B cell (primary cell): ENCODE measurements around the gene ZFP3. TPM values are rescaled to one million over a fixed set of nuclear protein-coding genes. Genes with fewer than 3 reads are reported as not detected.
A peak's percentile ranks its signal among the peaks of the same experiment; 100 is the strongest.

Experiments used
- ATAC-seq: fragments of 200-7000 bp; cut with Tn5 transposase; one replicate; pipeline ENCODE4 v1.10.0; 2021; ENCODE audit warnings: low read depth, mild to moderate bottlenecking, moderate number of reproducible peaks, moderate library complexity
- CTCF ChIA-PET: fragments of 350-600 bp; sonication (Branson Sonifier 250); formaldehyde crosslinking; loops from one replicate; lab custom pipeline; 2021; ENCODE audit warnings: antibody characterized with exemption, inconsistent platforms; lab: Charles Lee
- POLR2A ChIA-PET: fragments of 350-600 bp; sonication (Branson Sonifier 250); formaldehyde crosslinking; loops from one replicate; lab custom pipeline; 2021; ENCODE audit warnings: antibody characterized with exemption; lab: Charles Lee
- DNase-seq: peaks from one replicate; pipeline ENCODE4 v3.0.0; 2013
- H2AFZ ChIP-seq: 2 replicates; pipeline ENCODE4 v1.6.1; 2012; ENCODE audit warnings: mild to moderate bottlenecking, low read depth, low read length; ENCODE audit not compliant: insufficient read depth, poor library complexity, severe bottlenecking
- H3K27ac ChIP-seq, 2 donors: 1 replicate in 1 of 2; 2 replicates in 1 of 2; pipeline ENCODE4 v1.5.1; 2012 to 2013; ENCODE audit warnings: low read length in 2 of 2, mild to moderate bottlenecking in 2 of 2, moderate library complexity in 1 of 2
- H3K27me3 ChIP-seq, 4 experiments: fragments of 200-600 bp in 1 of 4; sonication (generic) in 1 of 4; replicated peaks in 1 of 4; 1 replicate in 2 of 4; 2 replicates in 2 of 4; pipeline versions ENCODE4 v1.6.1 to v1.7.0; 2013 to 2016; ENCODE audit warnings: low read length in 3 of 4, mild to moderate bottlenecking in 2 of 4, mixed read lengths in 1 of 4, moderate library complexity in 1 of 4; ENCODE audit not compliant: insufficient read depth in 4 of 4, control insufficient read depth in 3 of 4; ENCODE audit errors: control extremely low read depth in 1 of 4
- H3K36me3 ChIP-seq, 2 experiments: replicated peaks in 1 of 2; 1 replicate in 1 of 2; 2 replicates in 1 of 2; pipeline versions ENCODE4 v1.6.1 to v1.7.1; 2013; ENCODE audit warnings: low read length in 1 of 2; ENCODE audit not compliant: insufficient read depth in 2 of 2, control insufficient read depth in 1 of 2; ENCODE audit errors: control extremely low read depth in 1 of 2, extremely low read depth in 1 of 2
- H3K4me1 ChIP-seq, 2 donors: fragments of 200-600 bp in 1 of 2; sonication (generic) in 1 of 2; 1 replicate in 1 of 2; 2 replicates in 1 of 2; pipeline versions ENCODE4 v1.5.1 to v1.6.1; 2013 to 2017; ENCODE audit warnings: low read length in 2 of 2; ENCODE audit not compliant: control insufficient read depth in 2 of 2, insufficient read depth in 2 of 2
- H3K4me2 ChIP-seq: replicated peaks from 2 replicates; pipeline ENCODE3; 2012; ENCODE audit warnings: mild to moderate bottlenecking, low read depth, low read length; ENCODE audit not compliant: poor library complexity, severe bottlenecking
- H3K4me3 ChIP-seq, 5 experiments: fragments of 200-600 bp in 1 of 5; sonication (generic) in 1 of 5; 1 replicate in 3 of 5; 2 replicates in 2 of 5; pipeline versions ENCODE4 v1.5.1 to v1.7.0; 2011 to 2016; ENCODE audit warnings: low read length in 4 of 5, mild to moderate bottlenecking in 4 of 5, low read depth in 2 of 5, control low read depth in 1 of 5, moderate library complexity in 1 of 5; ENCODE audit not compliant: insufficient read depth in 1 of 5; ENCODE audit errors: control extremely low read depth in 1 of 5, extremely low read depth in 1 of 5
- H3K79me2 ChIP-seq: fragments of 200-600 bp; sonication (generic); one replicate; pipeline ENCODE4 v1.6.0; 2016; ENCODE audit warnings: low read length; ENCODE audit not compliant: control insufficient read depth, insufficient read depth
- H3K9ac ChIP-seq: fragments of 200-600 bp; sonication (generic); 2 replicates; pipeline ENCODE4 v1.6.1; 2017; ENCODE audit warnings: mild to moderate bottlenecking, low read length, moderate library complexity
- H3K9me3 ChIP-seq, 3 donors: one replicate each; pipeline versions ENCODE4 v1.6.1 to v1.7.1; 2013; ENCODE audit warnings: low read length in 2 of 3; ENCODE audit not compliant: control insufficient read depth in 2 of 3, insufficient read depth in 1 of 3; ENCODE audit errors: control extremely low read depth in 1 of 3
- H4K20me1 ChIP-seq: 2 replicates; pipeline ENCODE4 v1.6.0; 2012; ENCODE audit warnings: mild to moderate bottlenecking, low read length; ENCODE audit not compliant: insufficient read depth, control insufficient read depth, poor library complexity, severe bottlenecking
- H3K27ac Mint-ChIP-seq: one replicate; pipeline ENCODE4 v1.8.0; 2021; ENCODE audit warnings: mixed read lengths
- H3K27me3 Mint-ChIP-seq: one replicate; pipeline ENCODE4 v1.8.0; 2021; ENCODE audit warnings: mixed read lengths
- H3K4me1 Mint-ChIP-seq: one replicate; pipeline ENCODE4 v1.8.0; 2021; ENCODE audit warnings: mixed read lengths
- H3K4me3 Mint-ChIP-seq: one replicate; pipeline ENCODE4 v1.8.0; 2021; ENCODE audit warnings: mixed read lengths
- H3K9me3 Mint-ChIP-seq: one replicate; pipeline ENCODE4 v1.8.0; 2022; ENCODE audit warnings: mixed read lengths; ENCODE audit not compliant: insufficient read depth
- EZH2 ChIP-seq: IDR thresholded peaks from 2 replicates; pipeline ENCODE4 v1.6.1; 2012; ENCODE audit warnings: borderline replicate concordance, low read depth, mild to moderate bottlenecking, moderate library complexity, low read length; ENCODE audit not compliant: insufficient read depth, poor library complexity, severe bottlenecking
- WGBS: methylation state at CpG from one replicate; pipeline ENCODE4 v1.1.5; 2013; ENCODE audit warnings: missing lambda C conversion rate; ENCODE audit not compliant: insufficient coverage; 5-methylcytosine and 5-hydroxymethylcytosine counted together
- intact Hi-C: fragments of 100-400 bp; cut with micrococcal nuclease; formaldehyde crosslinking; loops from one replicate; pipeline ENCODE4 v1.10.0; 2022
- polyA plus RNA-seq: library from polyadenylated mRNA; depleted of rRNA; stranded (reverse); fragments of >200 nt; gene quantifications from 2 replicates; pipeline ENCODE4 v1.2.3, GENCODE V29; 2012
- total RNA-seq, 2 donors: library from RNA; stranded (reverse); fragments of 120-200 nt in 1 of 2; gene quantifications; 1 replicate in 1 of 2; 2 replicates in 1 of 2; pipeline versions ENCODE4 v1.2.3 to v1.2.4, GENCODE V29; 2013 to 2022
- TF ChIP-seq, protein P1 (sequence below): fragments of 200-600 bp; IDR thresholded peaks from one replicate; pipeline ENCODE4 v1.8.0; 2022; ENCODE audit warnings: antibody characterized with exemption, mild to moderate bottlenecking

The ZFP3 gene
- total and polyA plus RNA-seq, 2 donors (not counting 1 experiment from before 2014, with no cell fraction given): 5.1 to 15.8 TPM

DNA sequence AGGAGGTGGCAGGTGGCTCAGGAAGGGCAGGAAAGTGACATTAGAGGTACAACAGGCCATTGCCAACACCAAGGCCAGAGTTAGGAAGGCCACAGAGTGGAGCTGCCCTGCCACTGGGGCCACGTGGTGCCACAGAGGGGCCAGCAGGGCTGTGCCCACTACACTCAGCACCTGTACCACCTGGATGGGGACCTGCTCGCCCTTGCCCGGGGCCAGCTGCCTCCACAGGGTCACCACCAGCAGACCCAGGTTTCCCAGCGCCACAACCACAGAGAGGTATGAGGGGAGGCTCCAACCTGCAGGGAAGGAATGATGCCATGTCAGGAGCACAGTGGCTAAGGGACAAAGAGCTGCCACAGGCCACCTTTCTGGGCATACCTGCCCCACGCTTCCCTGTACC, 44.2 kb upstream of the ZFP3 start:
- Histone ChIP-seq H3K9ac (no peak overlapping the region), H3K36me3 (no peaks in the 10 kb centered on the region), H3K27ac (no peak overlapping the region), H3K9me3 (no peaks in the 10 kb centered on the region), H2AFZ (no peak overlapping the region), H3K4me3 (no peak overlapping the region), H4K20me1 (no peaks in the 10 kb centered on the region), H3K4me1 (peaks cover 7 to 18% of the 10 kb centered on the region in 2 donors), H3K27me3 (peaks cover 0 to 21% (median 5%) of the 10 kb centered on the region in 4 experiments), H3K4me2 (no peak overlapping the region), H3K79me2 (no peaks in the 10 kb centered on the region)
- WGBS: 96% methylated on average over 3 of the region's 5 CpGs
- H3K4me1 Mint-ChIP-seq: peaks cover 25% of the 10 kb centered on the region
- peak overlapping the region; percentile 61 for H3K27ac Mint-ChIP-seq
- H3K4me3 Mint-ChIP-seq: no peak overlapping the region
- no peaks in the 10 kb centered on the region for H3K27me3 Mint-ChIP-seq
- DNase-seq (no peak), ATAC-seq (no peak)
- POLR2A ChIA-PET: no interaction called here
- CTCF ChIA-PET: interaction anchor here (1.2 to 3.8 kb wide), 4 partner anchors 12 to 28 kb away, joined by 4 to 27 read pairs (median 10); no protein-coding TSS in a partner anchor
- H3K9me3 Mint-ChIP-seq: no peaks in the 10 kb centered on the region
- intact Hi-C loops: loop anchor here (5.0 kb wide), 2 partner anchors 37 to 43 kb away; partner anchors contain the start of genes INCA1, KIF1C and ZFP3
- TF ChIP-seq EZH2: no peak
- TF ChIP-seq, protein P1, sequence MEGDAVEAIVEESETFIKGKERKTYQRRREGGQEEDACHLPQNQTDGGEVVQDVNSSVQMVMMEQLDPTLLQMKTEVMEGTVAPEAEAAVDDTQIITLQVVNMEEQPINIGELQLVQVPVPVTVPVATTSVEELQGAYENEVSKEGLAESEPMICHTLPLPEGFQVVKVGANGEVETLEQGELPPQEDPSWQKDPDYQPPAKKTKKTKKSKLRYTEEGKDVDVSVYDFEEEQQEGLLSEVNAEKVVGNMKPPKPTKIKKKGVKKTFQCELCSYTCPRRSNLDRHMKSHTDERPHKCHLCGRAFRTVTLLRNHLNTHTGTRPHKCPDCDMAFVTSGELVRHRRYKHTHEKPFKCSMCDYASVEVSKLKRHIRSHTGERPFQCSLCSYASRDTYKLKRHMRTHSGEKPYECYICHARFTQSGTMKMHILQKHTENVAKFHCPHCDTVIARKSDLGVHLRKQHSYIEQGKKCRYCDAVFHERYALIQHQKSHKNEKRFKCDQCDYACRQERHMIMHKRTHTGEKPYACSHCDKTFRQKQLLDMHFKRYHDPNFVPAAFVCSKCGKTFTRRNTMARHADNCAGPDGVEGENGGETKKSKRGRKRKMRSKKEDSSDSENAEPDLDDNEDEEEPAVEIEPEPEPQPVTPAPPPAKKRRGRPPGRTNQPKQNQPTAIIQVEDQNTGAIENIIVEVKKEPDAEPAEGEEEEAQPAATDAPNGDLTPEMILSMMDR: no peak

DNA sequence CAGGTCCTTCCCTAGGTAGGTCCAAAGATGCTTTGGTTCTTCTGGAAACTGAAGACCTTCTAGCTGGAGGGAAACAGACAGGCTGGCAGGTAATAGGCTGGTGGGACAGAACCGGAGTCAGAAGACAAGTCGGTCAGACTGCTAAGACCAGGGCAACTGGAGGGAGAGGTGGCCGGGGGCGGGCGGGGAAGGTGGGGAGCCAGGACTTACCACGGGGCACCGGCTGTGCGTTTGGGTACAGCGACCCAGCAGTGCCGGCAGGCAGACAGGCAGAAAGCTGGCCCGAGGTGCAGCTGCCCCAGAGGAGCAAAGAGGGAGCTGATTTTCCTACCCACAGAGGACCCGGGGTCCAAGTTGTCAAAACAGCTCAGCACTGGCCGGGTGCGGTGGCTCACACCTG, 43.6 kb upstream of the ZFP3 start:
- Histone ChIP-seq H2AFZ (no peak overlapping the region), H3K4me3 (no peak overlapping the region), H3K4me1 (peaks cover 7 to 18% of the 10 kb centered on the region in 2 donors), H3K9me3 (no peaks in the 10 kb centered on the region), H4K20me1 (no peaks in the 10 kb centered on the region), H3K79me2 (no peaks in the 10 kb centered on the region), H3K4me2 (no peak overlapping the region), H3K36me3 (no peaks in the 10 kb centered on the region), H3K27me3 (peaks cover 0 to 21% (median 5%) of the 10 kb centered on the region in 4 experiments), H3K27ac (no peak overlapping the region), H3K9ac (no peak overlapping the region)
- ChIA-PET CTCF (interaction anchor here (1.2 to 3.8 kb wide), 5 partner anchors 12 to 55 kb away, joined by 3 to 27 read pairs (median 4); no protein-coding TSS in a partner anchor), POLR2A (no interaction called here)
- Mint-ChIP-seq H3K27me3 (no peaks in the 10 kb centered on the region), H3K27ac (no peak overlapping the region), H3K9me3 (no peaks in the 10 kb centered on the region), H3K4me3 (no peak overlapping the region), H3K4me1 (peaks cover 25% of the 10 kb centered on the region)
- 92% methylated on average over 14 of the region's 14 CpGs for WGBS
- ATAC-seq (no peak), DNase-seq (no peak)
- intact Hi-C loops: loop anchor here (5.0 kb wide), 2 partner anchors 37 to 43 kb away; partner anchors contain the start of genes INCA1, KIF1C and ZFP3
- no peak for TF ChIP-seq EZH2
- TF ChIP-seq, protein P1: no peak
